Lung (tissue), 12 donors: ENCODE data around the gene NEU2. TPM values are rescaled to one million over a fixed set of nuclear protein-coding genes. Genes with fewer than 3 reads are reported as not detected.

ENCODE experiments used
- ATAC-seq: fragments of 200-7000 bp; cut with Tn5 transposase; one replicate; pipeline ENCODE4 v1.9.1; 2020; ENCODE audit warnings: moderate number of reproducible peaks; ENCODE audit not compliant: insufficient read depth, low FRiP score
- DNase-seq, 3 donors: peaks; one replicate each; pipeline ENCODE4 v3.0.0-alpha.2; 2013 to 2017
- H3K27ac ChIP-seq, 2 donors: one replicate each; pipeline ENCODE4 v1.5.1; 2013; ENCODE audit warnings: mild to moderate bottlenecking in 2 of 2, moderate library complexity in 2 of 2, control low read depth in 1 of 2, inconsistent platforms in 1 of 2, low read depth in 1 of 2, low read length in 1 of 2
- H3K27me3 ChIP-seq, 3 donors: one replicate each; pipeline ENCODE4 v1.5.1; 2013; ENCODE audit warnings: low read length in 2 of 3; ENCODE audit not compliant: control insufficient read depth in 3 of 3, insufficient read depth in 3 of 3
- H3K36me3 ChIP-seq, 4 donors: one replicate each; pipeline ENCODE4 v1.5.1; 2013; ENCODE audit warnings: low read length in 4 of 4, mild to moderate bottlenecking in 1 of 4, moderate library complexity in 1 of 4; ENCODE audit not compliant: control insufficient read depth in 4 of 4, insufficient read depth in 4 of 4
- H3K4me1 ChIP-seq, 5 donors: one replicate each; pipeline ENCODE4 v1.5.1; 2013; ENCODE audit warnings: low read length in 5 of 5, mild to moderate bottlenecking in 2 of 5, moderate library complexity in 1 of 5; ENCODE audit not compliant: control insufficient read depth in 5 of 5, insufficient read depth in 5 of 5
- H3K4me3 ChIP-seq: one replicate; pipeline ENCODE4 v1.5.1; 2013; ENCODE audit warnings: mild to moderate bottlenecking, control low read depth, moderate library complexity
- H3K9ac ChIP-seq, 2 donors: one replicate each; pipeline ENCODE4 v1.5.1; 2013; ENCODE audit warnings: low read length in 2 of 2, control low read depth in 1 of 2; ENCODE audit not compliant: insufficient read depth in 1 of 2
- H3K9me3 ChIP-seq, 4 donors: one replicate each; pipeline ENCODE4 v1.5.1; 2013; ENCODE audit warnings: low read length in 3 of 4, mild to moderate bottlenecking in 1 of 4, moderate library complexity in 1 of 4; ENCODE audit not compliant: control insufficient read depth in 4 of 4, insufficient read depth in 3 of 4
- WGBS, 2 donors: extraction: QIAGEN DNeasy Blood & Tissue Kit; methylation state at CpG; one replicate each; pipeline ENCODE4 v1.1.7; 2013; 5-methylcytosine and 5-hydroxymethylcytosine counted together
- polyA plus RNA-seq, 2 donors: library from polyadenylated mRNA; stranded (reverse); fragments of 200-250 nt; gene quantifications; one replicate each; pipeline ENCODE4 v1.2.1, GENCODE V29; 2013
- total RNA-seq, 2 donors: library from RNA; depleted of rRNA in 1 of 2; stranded (reverse); fragments of >200 nt in 1 of 2; gene quantifications; one replicate each; pipeline ENCODE4 v1.2.1, GENCODE V29; 2014 to 2021
- TF ChIP-seq, protein P1 (sequence below): IDR thresholded peaks from 2 replicates; pipeline ENCODE4 v1.5.1; 2012; ENCODE audit warnings: mild to moderate bottlenecking; ENCODE audit errors: control extremely low read depth, extremely low read depth
- donor health status: control.
- donor health status: control.
- donor health status: Bipolar disorder and iron deficiency.
- donor health status: healthy.
- donor health status: DM: yes; HTN: yes; CAD: no.

Gene NEU2
- total and polyA plus RNA-seq, 4 donors, result not detected

GRCh38 chr2:233079953-233080835 lies 47.7 kb downstream of the NEU2 start:
- peaks cover 0 to 17% (median 0%) of the 10 kb centered on the region in 5 donors for H3K4me1 ChIP-seq
- no peak overlapping the region for H3K9ac ChIP-seq
- peaks cover 0 to 3% (median 2%) of the 10 kb centered on the region in 3 donors for H3K27me3 ChIP-seq
- peak overlapping the region in 1 of 2 donors; percentile 5 for H3K27ac ChIP-seq
- ATAC-seq, result no peak
- no peaks in the 10 kb centered on the region for H3K36me3 ChIP-seq
- TF ChIP-seq, protein P1, sequence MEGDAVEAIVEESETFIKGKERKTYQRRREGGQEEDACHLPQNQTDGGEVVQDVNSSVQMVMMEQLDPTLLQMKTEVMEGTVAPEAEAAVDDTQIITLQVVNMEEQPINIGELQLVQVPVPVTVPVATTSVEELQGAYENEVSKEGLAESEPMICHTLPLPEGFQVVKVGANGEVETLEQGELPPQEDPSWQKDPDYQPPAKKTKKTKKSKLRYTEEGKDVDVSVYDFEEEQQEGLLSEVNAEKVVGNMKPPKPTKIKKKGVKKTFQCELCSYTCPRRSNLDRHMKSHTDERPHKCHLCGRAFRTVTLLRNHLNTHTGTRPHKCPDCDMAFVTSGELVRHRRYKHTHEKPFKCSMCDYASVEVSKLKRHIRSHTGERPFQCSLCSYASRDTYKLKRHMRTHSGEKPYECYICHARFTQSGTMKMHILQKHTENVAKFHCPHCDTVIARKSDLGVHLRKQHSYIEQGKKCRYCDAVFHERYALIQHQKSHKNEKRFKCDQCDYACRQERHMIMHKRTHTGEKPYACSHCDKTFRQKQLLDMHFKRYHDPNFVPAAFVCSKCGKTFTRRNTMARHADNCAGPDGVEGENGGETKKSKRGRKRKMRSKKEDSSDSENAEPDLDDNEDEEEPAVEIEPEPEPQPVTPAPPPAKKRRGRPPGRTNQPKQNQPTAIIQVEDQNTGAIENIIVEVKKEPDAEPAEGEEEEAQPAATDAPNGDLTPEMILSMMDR, result no peak
- H3K4me3 ChIP-seq, result no peak overlapping the region
- no peaks in the 10 kb centered on the region for H3K9me3 ChIP-seq
- DNase-seq, result no peak
- 57 to 69% methylated on average over 20 of the region's 20 CpGs for WGBS, 2 donors

DNA sequence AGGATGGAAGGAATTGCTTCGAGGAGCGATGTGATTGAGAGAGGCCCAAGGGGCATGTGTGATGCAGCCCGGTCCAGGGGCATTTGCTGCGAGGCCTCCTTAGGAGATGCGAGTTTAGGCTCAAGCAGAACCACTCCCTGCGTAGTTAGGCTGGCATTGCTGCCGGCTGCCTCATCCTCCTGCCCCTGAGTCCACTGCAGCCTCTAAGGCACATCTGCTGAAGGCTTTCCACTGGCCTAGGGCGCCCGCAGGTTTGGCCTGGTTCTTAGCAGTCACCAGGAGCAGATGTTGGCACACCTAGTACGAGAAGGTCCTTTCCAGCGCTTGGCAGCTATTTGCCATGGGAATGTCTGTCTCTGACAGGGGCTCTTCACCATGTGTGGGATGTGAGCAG lies 48.4 kb downstream of the NEU2 start:
- ATAC-seq (no peak), DNase-seq (no peak)
- H3K9me3 ChIP-seq, result no peaks in the 10 kb centered on the region
- 78 to 89% methylated on average over 11 of the region's 11 CpGs for WGBS, 2 donors
- H3K9ac ChIP-seq, result no peak overlapping the region
- peak overlapping the region in 1 of 2 donors; percentile 0 for H3K27ac ChIP-seq
- no peaks in the 10 kb centered on the region for H3K27me3 ChIP-seq
- H3K36me3 ChIP-seq, result no peaks in the 10 kb centered on the region
- TF ChIP-seq, protein P1, result no peak
- H3K4me1 ChIP-seq, result peaks cover 0 to 15% (median 0%) of the 10 kb centered on the region in 5 donors
- no peak overlapping the region for H3K4me3 ChIP-seq

GRCh38 chr2:233081232-233081730 lies 48.8 kb downstream of the NEU2 start:
- peaks cover 0 to 12% (median 0%) of the 10 kb centered on the region in 5 donors for H3K4me1 ChIP-seq

More at GRCh38 chr2:233081232-233081730, 48.8 kb downstream of the NEU2 start:
- H3K4me3 ChIP-seq, result no peak overlapping the region
- peak overlapping the region in 1 of 2 donors; percentile 9 for H3K27ac ChIP-seq
- no peaks in the 10 kb centered on the region for H3K27me3 ChIP-seq
- H3K9ac ChIP-seq, result no peak overlapping the region
- no peaks in the 10 kb centered on the region for H3K9me3 ChIP-seq
- DNase-seq (no peak), ATAC-seq (no peak)
- TF ChIP-seq, protein P1, result no peak
- H3K36me3 ChIP-seq, result no peaks in the 10 kb centered on the region
- 27 to 59% methylated on average over 9 of the region's 9 CpGs for WGBS, 2 donors
